Kidney (tissue), 14 donors: ENCODE data around the gene FBXO27. TPM values are rescaled to one million over a fixed set of nuclear protein-coding genes. Genes with fewer than 3 reads are reported as not detected.
"Not testable (repeated sequence)": the region's sequence is repeated elsewhere in the genome, so short reads cannot be mapped to it uniquely, and the experiment has no call there.

Experiments used
- DNase-seq, 5 donors: peaks; one replicate each; pipeline ENCODE4 v3.0.0-alpha.2; 2013 to 2020
- FAIRE-seq: peaks from 2 replicates; lab custom pipeline; 2012; peaks lifted over from hg19 to GRCh38; lab: Jason Lieb, UNC
- H3K27ac ChIP-seq, 2 donors: one replicate each; pipeline ENCODE4 v1.7.0; 2013; ENCODE audit warnings: low read depth in 2 of 2, low read length in 2 of 2, inconsistent platforms in 1 of 2
- H3K27me3 ChIP-seq: one replicate; pipeline ENCODE4 v1.7.1; 2013; ENCODE audit warnings: low read length, inconsistent platforms; ENCODE audit not compliant: control insufficient read depth, insufficient read depth
- H3K36me3 ChIP-seq, 3 donors: one replicate each; pipeline versions ENCODE4 v1.7.0 to v1.7.1; 2013; ENCODE audit warnings: low read length in 3 of 3, control low read depth in 1 of 3, inconsistent platforms in 1 of 3; ENCODE audit not compliant: insufficient read depth in 3 of 3, control insufficient read depth in 2 of 3
- H3K4me1 ChIP-seq, 3 donors: one replicate each; pipeline versions ENCODE4 v1.7.0 to v1.7.1; 2013; ENCODE audit warnings: low read length in 3 of 3, inconsistent platforms in 1 of 3, low read depth in 1 of 3; ENCODE audit not compliant: control insufficient read depth in 2 of 3, insufficient read depth in 2 of 3
- H3K4me3 ChIP-seq, 3 donors: one replicate each; pipeline versions ENCODE4 v1.7.0 to v1.8.1; 2013; ENCODE audit warnings: low read length in 3 of 3, control low read depth in 1 of 3, inconsistent platforms in 1 of 3
- H3K9ac ChIP-seq, 3 donors: one replicate each; pipeline versions ENCODE4 v1.7.0 to v1.7.1; 2013; ENCODE audit warnings: low read length in 3 of 3, control low read depth in 1 of 3, inconsistent platforms in 1 of 3
- H3K9me3 ChIP-seq, 3 donors: one replicate each; pipeline versions ENCODE4 v1.7.0 to v1.7.1; 2013; ENCODE audit warnings: low read length in 3 of 3, control low read depth in 1 of 3, inconsistent platforms in 1 of 3; ENCODE audit not compliant: control insufficient read depth in 2 of 3, insufficient read depth in 1 of 3
- CTCF ChIP-seq: IDR thresholded peaks from 3 replicates; pipeline ENCODE4 v1.5.1; 2012; ENCODE audit warnings: mild to moderate bottlenecking, moderate library complexity, borderline replicate concordance; ENCODE audit not compliant: insufficient read depth; ENCODE audit errors: extremely low read depth
- intact Hi-C: fragments of 100-400 bp; cut with DNase I; formaldehyde crosslinking; loops from one replicate; pipeline ENCODE4 v1.11.1; 2022
- polyA plus RNA-seq: library from polyadenylated mRNA; stranded (reverse); fragments of 350-450 nt; fragmentation: Illumina TruSeq; extraction: RNeasy Lipid Tissue Mini Kit (QIAGEN cat#74804); gene quantifications from one replicate; pipeline ENCODE4 v1.2.3, GENCODE V29; 2014; ENCODE audit warnings: low read depth, low replicate concordance; ENCODE audit not compliant: insufficient read depth
- total RNA-seq: library from RNA; stranded (reverse); fragmentation: NEBNext Ultra II Directional; extraction: Animal tissue kit (Norgen Biotek cat#: 25700); gene quantifications from one replicate; pipeline ENCODE4 v1.2.1, GENCODE V29; 2021
- donor health status: control.
- donor health status: control.
- donor health status: control.
- donor health status: control.
- donor health status: control.
- donor health status: DM: yes; HTN: yes; CAD: no.
- donor health status: Normal renal cell carcinoma (clear cell type).

The FBXO27 gene
- total and polyA plus RNA-seq, 2 donors from 2014 or later: 7.8 to 8.3 TPM

GRCh38 chr19:39077323-39077722 lies 45.0 kb upstream of the FBXO27 start:
- H3K4me1 ChIP-seq: no peaks in the 10 kb centered on the region
- H3K4me3 ChIP-seq: no peak overlapping the region
- H3K27ac ChIP-seq: no peak overlapping the region
- H3K36me3 ChIP-seq: no peaks in the 10 kb centered on the region
- no peak for FAIRE-seq
- no peaks in the 10 kb centered on the region for H3K9me3 ChIP-seq
- TF ChIP-seq CTCF: no peak
- no peak overlapping the region for H3K9ac ChIP-seq
- DNase-seq: no peak
- intact Hi-C loops: no loop called here
- no peaks in the 10 kb centered on the region for H3K27me3 ChIP-seq

GRCh38 chr19:39074942-39075341 lies 42.6 kb upstream of the FBXO27 start:
- H3K4me3 ChIP-seq: no peak overlapping the region
- no peak overlapping the region for H3K27ac ChIP-seq
- FAIRE-seq (no peak), DNase-seq (no peak)
- no peaks in the 10 kb centered on the region for H3K4me1 ChIP-seq
- no peaks in the 10 kb centered on the region for H3K27me3 ChIP-seq
- H3K9ac ChIP-seq: no peak overlapping the region
- H3K36me3 ChIP-seq: no peaks in the 10 kb centered on the region
- intact Hi-C loops: no loop called here
- TF ChIP-seq CTCF: no peak
- no peaks in the 10 kb centered on the region for H3K9me3 ChIP-seq

- no peak for TF ChIP-seq CTCF
- no peak for FAIRE-seq
- Histone ChIP-seq H3K9me3 (no peaks in the 10 kb centered on the region), H3K9ac (no peak overlapping the region), H3K4me3 (no peak overlapping the region), H3K36me3 (no peaks in the 10 kb centered on the region), H3K27me3 (no peaks in the 10 kb centered on the region), H3K4me1 (no peaks in the 10 kb centered on the region), H3K27ac (no peak overlapping the region)
- intact Hi-C loops: no loop called here
- DNase-seq: no peak
These were observed 41.9 kb upstream of the FBXO27 start for GRCh38 chr19:39074205-39074692.

- H3K9ac ChIP-seq: no peak overlapping the region
- no peaks in the 10 kb centered on the region for H3K4me1 ChIP-seq
- H3K36me3 ChIP-seq: no peaks in the 10 kb centered on the region
- no peak for TF ChIP-seq CTCF
- DNase-seq (no peak), FAIRE-seq (no peak)
- H3K4me3 ChIP-seq: no peak overlapping the region
- no peaks in the 10 kb centered on the region for H3K9me3 ChIP-seq
- intact Hi-C loops: no loop called here
- H3K27me3 ChIP-seq: no peaks in the 10 kb centered on the region
- H3K27ac ChIP-seq: no peak overlapping the region
These were observed 38.5 kb upstream of the FBXO27 start for GRCh38 chr19:39070888-39071287.

GRCh38 chr19:39068259-39068658 lies 35.9 kb upstream of the FBXO27 start:
- H3K36me3 ChIP-seq, intact Hi-C loops, H3K27ac ChIP-seq, H3K4me3 ChIP-seq, H3K27me3 ChIP-seq, FAIRE-seq, H3K9ac ChIP-seq, H3K4me1 ChIP-seq, H3K9me3 ChIP-seq, DNase-seq: not testable (repeated sequence)
